Neuronal stem cell (in vitro differentiated cells): ENCODE results near the gene GPR139.

Source experiments
- DNase-seq: peaks from one replicate; pipeline ENCODE4 v3.0.0-alpha.2; 2013; ENCODE audit warnings: low spot score
- H2AFZ ChIP-seq: one replicate; pipeline ENCODE4 v1.6.1; 2013; ENCODE audit warnings: mild to moderate bottlenecking, low read length, inconsistent platforms
- H2AK5ac ChIP-seq: 2 replicates; pipeline ENCODE4 v1.6.1; 2013; ENCODE audit warnings: low read depth, mild to moderate bottlenecking, inconsistent platforms, low read length, moderate library complexity, mixed read lengths
- H2BK120ac ChIP-seq: 2 replicates; pipeline ENCODE4 v1.6.1; 2013; ENCODE audit warnings: low read depth, mild to moderate bottlenecking, inconsistent platforms, low read length, moderate library complexity, mixed read lengths
- H2BK12ac ChIP-seq: one replicate; pipeline ENCODE4 v1.6.1; 2013; ENCODE audit warnings: low read length, inconsistent platforms
- H2BK15ac ChIP-seq: 2 replicates; pipeline ENCODE4 v1.6.1; 2013; ENCODE audit warnings: mild to moderate bottlenecking, low read length, inconsistent platforms, mixed read lengths
- H2BK5ac ChIP-seq: one replicate; pipeline ENCODE4 v1.6.1; 2013; ENCODE audit warnings: inconsistent platforms, mild to moderate bottlenecking, low read length, moderate library complexity
- H3K14ac ChIP-seq: one replicate; pipeline ENCODE4 v1.6.1; 2013; ENCODE audit warnings: low read length, inconsistent platforms
- H3K18ac ChIP-seq: 2 replicates; pipeline ENCODE4 v1.6.1; 2013; ENCODE audit warnings: low read length, inconsistent platforms
- H3K23ac ChIP-seq: 2 replicates; pipeline ENCODE4 v1.6.1; 2013; ENCODE audit warnings: low read depth, mild to moderate bottlenecking, mixed read lengths, low read length, inconsistent platforms; ENCODE audit not compliant: poor library complexity
- H3K27ac ChIP-seq: replicated peaks from 3 replicates; pipeline ENCODE4 v1.5.1; 2013; ENCODE audit warnings: low read length, inconsistent platforms
- H3K27me3 ChIP-seq, 3 experiments: 2 replicates each; pipeline ENCODE4 v1.6.1; 2013; ENCODE audit warnings: low read length in 3 of 3, mild to moderate bottlenecking in 2 of 3, inconsistent platforms in 1 of 3, low read depth in 1 of 3, mixed read lengths in 1 of 3, moderate library complexity in 1 of 3; ENCODE audit not compliant: control insufficient read depth in 3 of 3, insufficient read depth in 3 of 3
- H3K36me3 ChIP-seq, 2 donors: replicated peaks in 1 of 2; 2 replicates each; pipeline ENCODE4 v1.6.1; 2013; ENCODE audit warnings: low read length in 2 of 2; ENCODE audit not compliant: control insufficient read depth in 2 of 2, insufficient read depth in 2 of 2
- H3K4ac ChIP-seq: 2 replicates; pipeline ENCODE4 v1.6.1; 2013; ENCODE audit warnings: inconsistent platforms, mild to moderate bottlenecking, low read length, moderate library complexity
- H3K4me1 ChIP-seq, 2 donors: 1 replicate in 1 of 2; 2 replicates in 1 of 2; pipeline ENCODE4 v1.6.1; 2013; ENCODE audit warnings: low read length in 2 of 2, low read depth in 1 of 2; ENCODE audit not compliant: control insufficient read depth in 2 of 2, insufficient read depth in 1 of 2
- H3K4me2 ChIP-seq: one replicate; pipeline ENCODE4 v1.6.1; 2013; ENCODE audit warnings: mild to moderate bottlenecking, low read length, inconsistent platforms; ENCODE audit not compliant: insufficient read depth, poor library complexity, severe bottlenecking
- H3K4me3 ChIP-seq, 2 donors: 2 replicates each; pipeline ENCODE4 v1.5.1; 2013; ENCODE audit warnings: low read length in 2 of 2, mild to moderate bottlenecking in 2 of 2, inconsistent platforms in 1 of 2, moderate library complexity in 1 of 2
- H3K79me1 ChIP-seq: one replicate; pipeline ENCODE4 v1.6.1; 2013; ENCODE audit warnings: low read depth, mild to moderate bottlenecking, inconsistent platforms, low read length, moderate library complexity
- H3K9ac ChIP-seq: one replicate; pipeline ENCODE4 v1.6.1; 2013; ENCODE audit warnings: mild to moderate bottlenecking, low read depth, low read length, inconsistent platforms; ENCODE audit not compliant: poor library complexity
- H3K9me3 ChIP-seq, 2 donors: replicated peaks in 1 of 2; 2 replicates each; pipeline versions ENCODE3 to v1.6.1; 2013; ENCODE audit warnings: low read length in 2 of 2, mild to moderate bottlenecking in 2 of 2, inconsistent platforms in 1 of 2, low read depth in 1 of 2, mixed read lengths in 1 of 2, moderate library complexity in 1 of 2; ENCODE audit not compliant: control insufficient read depth in 2 of 2, insufficient read depth in 1 of 2
- H4K8ac ChIP-seq: one replicate; pipeline ENCODE4 v1.6.1; 2013; ENCODE audit warnings: low read depth, mild to moderate bottlenecking, inconsistent platforms, low read length, moderate library complexity
- H4K91ac ChIP-seq: one replicate; pipeline ENCODE4 v1.6.1; 2013; ENCODE audit warnings: low read length, low read depth, mild to moderate bottlenecking, inconsistent platforms; ENCODE audit not compliant: poor library complexity
- WGBS, 2 donors: extraction: QIAGEN DNeasy Blood & Tissue Kit; methylation state at CpG; one replicate each; pipeline ENCODE4 v1.1.7; 2013; ENCODE audit warnings: missing lambda C conversion rate in 2 of 2, mixed read lengths in 1 of 2; ENCODE audit not compliant: insufficient read length in 2 of 2, insufficient replicate concordance in 1 of 2; ENCODE audit errors: extremely low coverage in 2 of 2; 5-methylcytosine and 5-hydroxymethylcytosine counted together

The GPR139 gene

GRCh38 chr16:20020976-20021375, 52.7 kb downstream of the GPR139 start:
- no peak overlapping the region for H2BK120ac ChIP-seq
- H3K9me3 ChIP-seq, result no peaks in the 10 kb centered on the region
- no peak overlapping the region for H3K23ac ChIP-seq
- DNase-seq, result no peak
- H4K8ac ChIP-seq, result no peak overlapping the region
- H2BK5ac ChIP-seq, result no peak overlapping the region
- H2BK12ac ChIP-seq, result no peak overlapping the region
- no peaks in the 10 kb centered on the region for H3K36me3 ChIP-seq
- peaks cover 0 to 2% of the 10 kb centered on the region in 2 donors for H3K4me1 ChIP-seq
- H4K91ac ChIP-seq, result no peak overlapping the region
- no peak overlapping the region for H3K4ac ChIP-seq
- H3K27me3 ChIP-seq, result no peaks in the 10 kb centered on the region
- H3K79me1 ChIP-seq, result no peaks in the 10 kb centered on the region
- H2AFZ ChIP-seq, result no peak overlapping the region
- H3K4me3 ChIP-seq, result no peak overlapping the region
- WGBS, 2 donors, result no CpG with 5 or more reads among the region's 2 CpGs
- no peak overlapping the region for H3K18ac ChIP-seq
- no peak overlapping the region for H3K27ac ChIP-seq
- H2BK15ac ChIP-seq, result no peak overlapping the region
- no peak overlapping the region for H3K14ac ChIP-seq
- no peak overlapping the region for H3K4me2 ChIP-seq
- no peak overlapping the region for H2AK5ac ChIP-seq
- no peak overlapping the region for H3K9ac ChIP-seq

DNA sequence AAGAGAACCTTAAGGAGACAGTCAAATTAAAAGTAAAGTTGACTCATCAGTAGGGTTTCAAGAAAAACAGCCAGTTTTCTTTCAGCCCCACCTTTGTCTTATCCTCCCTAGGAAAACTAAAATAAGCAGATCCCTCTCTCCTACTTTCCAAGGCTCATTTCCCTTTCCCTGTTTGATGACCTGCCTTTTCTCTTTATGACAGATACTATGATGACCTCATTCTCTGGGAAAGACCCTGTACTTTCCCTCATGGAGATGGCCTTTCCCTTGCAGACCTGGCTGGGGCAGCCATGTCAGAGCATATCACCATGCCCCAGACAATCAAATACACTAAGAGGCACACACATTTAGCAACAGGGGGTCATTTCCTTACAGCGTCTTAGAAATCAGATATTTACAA, 53.6 kb downstream of the GPR139 start:
- WGBS, 2 donors, result no CpG with 5 or more reads among the region's 1 CpG
- no peak overlapping the region for H2AK5ac ChIP-seq
- H3K18ac ChIP-seq, result no peak overlapping the region
- H3K4me1 ChIP-seq, result peaks cover 0 to 2% of the 10 kb centered on the region in 2 donors
- H3K4ac ChIP-seq, result no peak overlapping the region
- no peaks in the 10 kb centered on the region for H3K79me1 ChIP-seq
- H2BK12ac ChIP-seq, result no peak overlapping the region
- H2BK15ac ChIP-seq, result no peak overlapping the region
- no peak overlapping the region for H3K4me3 ChIP-seq
- H2BK120ac ChIP-seq, result no peak overlapping the region
- no peak overlapping the region for H3K14ac ChIP-seq
- no peak overlapping the region for H4K91ac ChIP-seq
- H3K23ac ChIP-seq, result no peak overlapping the region
- no peaks in the 10 kb centered on the region for H3K36me3 ChIP-seq
- no peak overlapping the region for H3K27ac ChIP-seq
- no peaks in the 10 kb centered on the region for H3K27me3 ChIP-seq
- H3K4me2 ChIP-seq, result no peak overlapping the region
- no peaks in the 10 kb centered on the region for H3K9me3 ChIP-seq
- H4K8ac ChIP-seq, result no peak overlapping the region
- H3K9ac ChIP-seq, result no peak overlapping the region
- H2AFZ ChIP-seq, result no peak overlapping the region
- H2BK5ac ChIP-seq, result no peak overlapping the region
- no peak for DNase-seq

DNA sequence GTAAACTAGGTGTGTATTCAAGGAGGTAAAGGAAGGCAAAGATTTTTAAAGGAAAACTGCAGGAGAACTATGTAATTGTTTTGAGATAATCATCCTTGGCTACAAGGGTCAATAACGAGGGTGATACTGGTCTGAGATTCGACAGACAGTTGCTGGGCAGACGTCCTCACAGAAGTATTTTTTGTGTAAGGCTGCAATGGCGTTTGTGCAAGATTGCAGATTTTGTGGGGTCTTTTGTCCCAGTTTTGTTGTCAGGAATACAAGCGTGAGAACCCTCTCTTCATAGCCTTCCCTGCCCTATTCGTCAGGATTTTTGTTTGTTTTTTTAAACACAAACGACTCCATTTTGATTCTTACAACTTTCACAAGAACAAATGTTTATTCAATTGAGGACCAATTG, 57.5 kb downstream of the GPR139 start:
- no peak overlapping the region for H3K27ac ChIP-seq
- no peaks in the 10 kb centered on the region for H3K27me3 ChIP-seq
- H2BK5ac ChIP-seq, result no peak overlapping the region
- no peak overlapping the region for H2AFZ ChIP-seq
- H3K4me1 ChIP-seq, result peaks cover 0 to 2% of the 10 kb centered on the region in 2 donors
- no peak overlapping the region for H3K4me2 ChIP-seq
- no peak overlapping the region for H2BK15ac ChIP-seq
- no peak overlapping the region for H4K8ac ChIP-seq
- WGBS, 2 donors, result no CpG with 5 or more reads among the region's 7 CpGs
- no peak overlapping the region for H3K4me3 ChIP-seq
- no peak overlapping the region for H4K91ac ChIP-seq
- H3K9ac ChIP-seq, result no peak overlapping the region
- H3K14ac ChIP-seq, result no peak overlapping the region
- no peaks in the 10 kb centered on the region for H3K9me3 ChIP-seq
- no peak overlapping the region for H2AK5ac ChIP-seq
- no peak overlapping the region for H2BK120ac ChIP-seq
- H3K36me3 ChIP-seq, result no peaks in the 10 kb centered on the region
- H3K4ac ChIP-seq, result no peak overlapping the region
- no peak overlapping the region for H3K18ac ChIP-seq
- no peak overlapping the region for H3K23ac ChIP-seq
- H2BK12ac ChIP-seq, result no peak overlapping the region
- no peak for DNase-seq
- H3K79me1 ChIP-seq, result no peaks in the 10 kb centered on the region

- Histone ChIP-seq H3K18ac (no peak overlapping the region), H3K14ac (no peak overlapping the region), H3K4ac (no peak overlapping the region), H3K4me2 (no peak overlapping the region), H2BK120ac (no peak overlapping the region), H3K27ac (no peak overlapping the region), H2BK15ac (no peak overlapping the region), H3K79me1 (no peaks in the 10 kb centered on the region), H2BK12ac (no peak overlapping the region), H3K4me3 (no peak overlapping the region), H4K91ac (no peak overlapping the region), H3K36me3 (no peaks in the 10 kb centered on the region), H3K4me1 (no peaks in the 10 kb centered on the region), H2AK5ac (peak overlapping the region; percentile 6), H3K9me3 (peaks cover 0 to 3% of the 10 kb centered on the region in 2 donors), H3K9ac (no peak overlapping the region), H2AFZ (no peak overlapping the region), H3K27me3 (peaks cover 0 to 2% (median 0%) of the 10 kb centered on the region in 3 experiments), H4K8ac (no peak overlapping the region), H3K23ac (no peak overlapping the region), H2BK5ac (no peak overlapping the region)
- WGBS, 2 donors, result no CpG with 5 or more reads among the region's 3 CpGs
- no peak for DNase-seq
Observed at GRCh38 chr16:20004931-20005330, 68.8 kb downstream of the GPR139 start.
